Stimulated activated memory B cell treated with anti-CD40 and anti-IgM and Interleukin-4, amounts not matched to agents 10 μg/mL and 1 μg/mL and 100 μg/mL, for 72 hours (primary cell): Measurements from ENCODE around the gene PROM2.

Source experiments
- ATAC-seq: fragments of 150-1000 bp; cut with Tn5 transposase; 2 replicates; pipeline ENCODE4 v1.10.0; 2021
- H3K27ac Mint-ChIP-seq: one replicate; pipeline ENCODE4 v1.8.0; 2022; ENCODE audit warnings: mild to moderate bottlenecking, mixed read lengths
- H3K27me3 Mint-ChIP-seq: one replicate; pipeline ENCODE4 v1.8.0; 2022; ENCODE audit warnings: mixed read lengths
- H3K36me3 Mint-ChIP-seq: one replicate; pipeline ENCODE4 v1.8.0; 2022; ENCODE audit warnings: mixed read lengths
- H3K4me1 Mint-ChIP-seq: one replicate; pipeline ENCODE4 v1.8.0; 2022; ENCODE audit warnings: mixed read lengths
- H3K4me3 Mint-ChIP-seq: one replicate; pipeline ENCODE4 v1.8.0; 2022; ENCODE audit warnings: mild to moderate bottlenecking, moderate library complexity, mixed read lengths
- H3K9me3 Mint-ChIP-seq: one replicate; pipeline ENCODE4 v1.8.0; 2022; ENCODE audit warnings: mixed read lengths

The PROM2 gene

DNA sequence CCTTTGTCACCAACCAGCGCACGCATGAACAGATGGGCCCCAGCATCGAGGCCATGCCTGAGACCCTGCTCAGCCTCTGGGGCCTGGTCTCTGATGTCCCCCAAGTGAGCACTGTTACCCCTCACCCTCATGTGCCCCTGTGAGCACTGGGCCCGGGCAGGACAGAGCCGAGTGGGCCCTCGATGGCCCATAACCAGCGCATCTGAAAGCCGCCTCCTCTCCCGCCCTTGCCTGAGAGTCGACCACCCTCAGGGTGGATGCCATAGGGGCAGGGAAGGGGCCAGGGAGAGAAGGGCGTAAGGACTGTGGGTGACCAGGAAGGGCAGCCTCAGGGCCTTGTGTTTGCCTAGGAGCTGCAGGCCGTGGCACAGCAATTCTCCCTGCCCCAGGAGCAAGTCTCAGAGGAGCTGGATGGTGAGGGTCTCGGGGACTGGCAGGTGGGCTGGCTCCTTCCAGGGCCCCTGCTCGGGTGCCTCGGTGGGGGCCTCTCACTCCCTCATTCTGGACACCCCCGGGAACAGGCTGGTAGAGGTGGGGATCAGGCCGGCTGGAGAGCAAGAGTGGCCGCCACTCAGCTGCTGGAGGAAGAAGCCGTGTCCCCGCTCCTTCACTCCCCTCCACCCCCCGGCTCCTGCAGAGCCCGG is 2.1 kb downstream of the PROM2 start:
- ATAC-seq, result no peak
- Mint-ChIP-seq H3K4me3 (no peak overlapping the region), H3K27me3 (peaks cover 19% of the 10 kb centered on the region), H3K4me1 (no peaks in the 10 kb centered on the region), H3K9me3 (no peaks in the 10 kb centered on the region), H3K27ac (no peak overlapping the region), H3K36me3 (no peaks in the 10 kb centered on the region)

DNA sequence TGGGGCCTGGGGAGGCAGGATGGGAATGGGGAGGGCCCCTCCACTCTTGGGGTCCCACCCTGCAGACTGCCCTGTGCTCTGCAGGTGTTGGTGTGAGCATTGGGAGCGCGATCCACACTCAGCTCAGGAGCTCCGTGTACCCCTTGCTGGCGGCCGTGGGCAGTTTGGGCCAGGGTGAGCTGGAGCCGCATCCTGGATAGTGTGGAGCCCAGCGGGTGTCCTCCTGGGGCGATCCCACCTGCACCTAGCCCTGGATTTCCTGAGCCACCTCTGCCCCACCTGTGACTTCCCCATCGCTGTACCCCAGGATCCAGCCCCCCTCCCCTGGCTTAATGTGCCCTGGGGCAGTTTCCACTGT is 2.6 kb downstream of the PROM2 start:
- Mint-ChIP-seq H3K4me1 (no peaks in the 10 kb centered on the region), H3K27ac (no peak overlapping the region), H3K9me3 (no peaks in the 10 kb centered on the region), H3K36me3 (no peaks in the 10 kb centered on the region), H3K27me3 (peaks cover 19% of the 10 kb centered on the region), H3K4me3 (no peak overlapping the region)
- ATAC-seq, result no peak

DNA sequence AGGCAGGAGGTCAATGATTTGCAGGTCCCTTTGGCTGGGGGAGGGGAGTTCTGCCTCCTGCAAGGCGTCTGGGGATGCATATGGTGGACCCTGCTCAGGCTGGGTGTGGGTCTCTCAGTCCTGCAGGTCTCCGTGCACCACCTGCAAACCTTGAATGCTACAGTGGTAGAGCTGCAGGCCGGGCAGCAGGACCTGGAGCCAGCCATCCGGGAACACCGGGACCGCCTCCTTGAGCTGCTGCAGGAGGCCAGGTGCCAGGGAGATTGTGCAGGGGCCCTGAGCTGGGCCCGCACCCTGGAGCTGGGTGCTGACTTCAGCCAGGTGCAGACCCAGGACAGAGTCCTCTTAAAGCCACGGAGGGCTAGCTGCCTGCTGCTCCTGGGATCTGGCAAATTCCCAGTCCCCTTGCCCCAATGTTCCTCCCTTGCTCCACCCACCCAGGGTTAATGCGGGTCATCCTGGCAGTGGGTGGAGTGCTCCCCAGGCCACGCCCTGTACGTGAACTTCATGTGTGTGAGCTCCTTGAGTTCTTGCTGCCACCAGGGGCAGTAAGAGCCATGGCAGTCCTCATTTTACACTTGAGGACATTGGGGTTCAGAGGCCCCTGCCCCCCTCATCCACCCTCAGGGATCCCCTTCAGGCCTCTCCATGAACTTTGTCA is 3.1 kb downstream of the PROM2 start:
- H3K4me1 Mint-ChIP-seq, result no peaks in the 10 kb centered on the region
- H3K4me3 Mint-ChIP-seq, result no peak overlapping the region
- ATAC-seq, result no peak
- H3K36me3 Mint-ChIP-seq, result no peaks in the 10 kb centered on the region
- H3K9me3 Mint-ChIP-seq, result no peaks in the 10 kb centered on the region
- no peak overlapping the region for H3K27ac Mint-ChIP-seq
- peaks cover 19% of the 10 kb centered on the region for H3K27me3 Mint-ChIP-seq

DNA sequence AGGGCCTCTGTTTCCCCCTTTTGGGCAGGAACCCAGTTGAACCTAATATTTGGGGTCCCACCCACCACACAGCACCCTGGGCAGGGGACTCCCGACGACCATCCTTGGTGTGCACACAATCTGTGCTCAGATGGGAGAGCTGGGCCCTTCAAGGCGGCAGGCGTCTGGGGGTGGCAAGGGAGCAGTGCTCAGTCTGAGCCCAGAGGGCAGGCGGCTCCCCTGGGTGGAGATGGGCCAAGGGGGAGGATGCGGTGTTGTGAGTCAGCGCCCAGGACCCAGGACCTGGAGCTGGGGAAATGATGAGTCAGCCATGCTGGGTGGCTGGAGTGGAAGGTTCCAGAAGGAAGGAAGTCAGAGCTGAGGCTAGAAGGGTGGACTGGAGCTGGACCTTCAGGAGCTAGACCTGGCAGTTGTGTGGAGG is 3.8 kb downstream of the PROM2 start:
- Mint-ChIP-seq H3K4me3 (no peak overlapping the region), H3K9me3 (no peaks in the 10 kb centered on the region), H3K27me3 (peaks cover 19% of the 10 kb centered on the region), H3K4me1 (no peaks in the 10 kb centered on the region), H3K36me3 (no peaks in the 10 kb centered on the region), H3K27ac (no peak overlapping the region)
- ATAC-seq, result no peak

DNA sequence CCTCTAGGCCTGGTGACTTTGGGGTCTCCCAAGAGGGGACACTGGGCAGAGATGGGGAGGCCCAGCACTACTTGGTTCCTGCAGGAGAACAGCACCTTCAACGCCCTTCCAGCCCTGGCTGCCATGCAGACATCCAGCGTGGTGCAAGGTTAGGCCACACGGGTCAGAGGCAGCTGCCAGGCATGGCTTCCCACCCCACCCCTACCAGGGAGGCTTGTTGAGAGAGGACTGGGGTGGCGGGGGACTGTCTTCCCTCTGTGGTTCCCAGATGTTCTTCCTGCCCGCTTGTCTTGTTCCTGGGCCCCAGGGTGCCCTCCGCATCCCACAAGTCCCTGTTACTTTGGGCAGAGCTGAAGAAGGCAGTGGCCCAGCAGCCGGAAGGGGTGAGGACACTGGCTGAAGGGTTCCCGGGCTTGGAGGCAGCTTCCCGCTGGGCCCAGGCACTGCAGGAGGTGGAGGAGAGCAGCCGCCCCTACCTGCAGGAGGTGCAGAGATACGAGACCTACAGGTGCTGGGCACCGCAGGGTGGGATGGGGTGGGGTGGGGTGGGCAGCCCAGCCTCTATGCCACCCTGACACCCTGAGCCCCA is 4.5 kb downstream of the PROM2 start:
- ATAC-seq, result no peak
- no peaks in the 10 kb centered on the region for H3K9me3 Mint-ChIP-seq

DNA sequence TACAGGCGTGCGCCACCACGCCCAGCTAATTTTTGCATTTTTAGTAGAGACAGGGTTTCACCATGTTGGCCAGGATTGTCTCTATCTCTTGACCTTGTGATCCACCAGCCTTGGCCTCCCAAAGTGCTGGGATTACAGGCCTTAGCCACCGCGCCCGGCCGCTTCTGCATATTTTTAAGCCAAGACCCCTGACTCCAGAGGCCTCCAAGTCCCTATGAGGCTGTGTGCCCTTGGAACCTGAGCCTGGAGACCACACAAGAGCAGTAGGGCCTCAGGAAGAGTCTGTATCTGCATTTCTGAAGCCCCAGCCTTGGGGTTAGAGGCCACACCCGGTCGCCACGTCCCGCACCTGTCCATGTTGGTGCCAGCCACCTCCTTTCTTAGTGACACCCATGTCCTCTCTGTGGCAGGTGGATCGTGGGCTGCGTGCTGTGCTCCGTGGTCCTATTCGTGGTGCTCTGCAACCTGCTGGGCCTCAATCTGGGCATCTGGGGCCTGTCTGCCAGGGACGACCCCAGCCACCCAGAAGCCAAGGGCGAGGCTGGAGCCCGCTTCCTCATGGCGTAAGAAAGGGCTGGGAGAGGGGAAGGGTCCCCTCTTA is 5.3 kb downstream of the PROM2 start:
- Mint-ChIP-seq H3K4me3 (no peak overlapping the region), H3K4me1 (no peaks in the 10 kb centered on the region), H3K9me3 (no peaks in the 10 kb centered on the region), H3K36me3 (no peaks in the 10 kb centered on the region), H3K27me3 (peaks cover 19% of the 10 kb centered on the region), H3K27ac (no peak overlapping the region)
- ATAC-seq, result no peak

More for the DNA sequence above, 4.5 kb downstream of the PROM2 start:
- H3K27ac Mint-ChIP-seq, result no peak overlapping the region
- no peaks in the 10 kb centered on the region for H3K36me3 Mint-ChIP-seq
- H3K4me1 Mint-ChIP-seq, result no peaks in the 10 kb centered on the region
- no peak overlapping the region for H3K4me3 Mint-ChIP-seq
- H3K27me3 Mint-ChIP-seq, result peaks cover 19% of the 10 kb centered on the region

DNA sequence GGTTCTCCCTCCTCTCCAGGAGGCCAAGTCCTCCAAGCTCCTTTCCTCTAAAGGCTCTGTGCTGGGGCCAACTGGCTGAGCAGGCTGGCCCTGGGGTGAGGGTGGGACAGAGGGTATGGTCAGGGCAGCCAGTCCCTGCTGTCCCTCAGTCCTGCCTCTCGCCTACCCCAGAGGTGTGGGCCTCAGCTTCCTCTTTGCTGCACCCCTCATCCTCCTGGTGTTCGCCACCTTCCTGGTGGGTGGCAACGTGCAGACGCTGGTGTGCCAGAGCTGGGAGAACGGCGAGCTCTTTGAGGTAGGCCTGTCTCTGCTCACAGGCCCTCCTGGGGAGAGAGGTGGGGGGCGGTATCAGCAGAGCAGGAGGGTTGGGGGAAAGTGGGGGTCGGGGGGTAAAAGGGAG is 6.8 kb downstream of the PROM2 start:
- H3K27ac Mint-ChIP-seq, result no peak overlapping the region
- H3K27me3 Mint-ChIP-seq, result peaks cover 19% of the 10 kb centered on the region
- H3K4me3 Mint-ChIP-seq, result no peak overlapping the region
- H3K36me3 Mint-ChIP-seq, result no peaks in the 10 kb centered on the region
- no peak for ATAC-seq
- no peaks in the 10 kb centered on the region for H3K9me3 Mint-ChIP-seq
- no peaks in the 10 kb centered on the region for H3K4me1 Mint-ChIP-seq

DNA sequence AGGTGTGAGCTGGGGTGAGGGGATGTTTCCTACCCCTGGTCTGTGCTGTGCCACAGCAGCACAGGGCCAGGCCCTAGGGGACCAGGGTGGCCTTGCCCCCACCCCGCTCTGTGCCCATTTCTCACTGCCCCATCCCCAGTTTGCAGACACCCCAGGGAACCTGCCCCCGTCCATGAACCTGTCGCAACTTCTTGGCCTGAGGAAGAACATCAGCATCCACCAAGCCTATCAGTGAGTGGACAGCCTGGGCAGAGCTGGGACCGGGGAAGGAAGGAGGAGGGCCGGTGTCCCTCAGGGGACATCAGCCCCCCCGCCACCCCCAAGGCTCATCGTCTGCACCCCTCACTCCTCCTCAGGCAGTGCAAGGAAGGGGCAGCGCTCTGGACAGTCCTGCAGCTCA is 7.5 kb downstream of the PROM2 start:
- Mint-ChIP-seq H3K27me3 (peaks cover 19% of the 10 kb centered on the region), H3K4me3 (no peak overlapping the region), H3K27ac (no peak overlapping the region), H3K4me1 (no peaks in the 10 kb centered on the region), H3K36me3 (no peaks in the 10 kb centered on the region), H3K9me3 (no peaks in the 10 kb centered on the region)
- ATAC-seq, result no peak

DNA sequence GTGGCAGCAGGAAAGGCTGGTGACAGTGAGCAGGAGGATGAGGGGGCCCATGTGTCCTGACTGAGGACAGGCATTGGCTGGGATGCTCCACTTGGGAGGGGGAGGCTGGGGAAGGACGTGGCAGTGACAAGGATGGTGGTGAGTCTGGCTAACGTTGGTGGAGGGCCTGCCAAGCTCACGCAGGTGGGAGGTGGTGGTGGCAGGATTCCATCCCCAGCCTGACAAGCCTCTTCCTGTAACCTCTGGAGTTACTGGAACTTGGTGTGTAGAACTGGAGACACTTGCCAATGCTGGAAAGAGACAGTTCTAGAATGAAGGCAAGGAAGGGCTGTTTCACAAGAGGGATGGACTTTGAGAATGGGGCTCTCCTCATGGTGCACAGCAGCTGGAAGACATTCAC is 8.2 kb downstream of the PROM2 start:
- H3K4me3 Mint-ChIP-seq, result no peak overlapping the region
- H3K27ac Mint-ChIP-seq, result no peak overlapping the region
- no peaks in the 10 kb centered on the region for H3K4me1 Mint-ChIP-seq
- no peaks in the 10 kb centered on the region for H3K9me3 Mint-ChIP-seq
- H3K36me3 Mint-ChIP-seq, result no peaks in the 10 kb centered on the region
- H3K27me3 Mint-ChIP-seq, result peaks cover 19% of the 10 kb centered on the region
- no peak for ATAC-seq

DNA sequence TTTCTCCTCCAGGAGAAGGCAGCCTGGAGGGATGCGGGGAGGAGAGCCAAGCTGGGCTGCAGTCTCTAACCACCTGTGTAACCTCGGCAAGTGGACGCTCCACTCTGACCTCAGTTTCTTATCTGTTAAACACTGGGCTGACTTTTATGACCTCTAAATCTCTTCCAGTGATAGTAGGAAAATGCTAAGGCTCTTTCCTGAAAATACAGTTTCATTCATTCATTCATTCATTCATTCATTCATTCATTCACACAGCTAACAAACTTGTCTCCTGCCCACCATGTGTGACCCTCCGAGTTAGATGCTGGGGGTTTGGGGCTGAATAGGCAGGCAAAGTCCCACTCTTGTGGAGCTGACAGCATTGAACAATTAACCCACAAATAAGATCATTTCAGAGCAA is 9.3 kb downstream of the PROM2 start:
- ATAC-seq, result no peak
- no peak overlapping the region for H3K27ac Mint-ChIP-seq
- peaks cover 8% of the 10 kb centered on the region for H3K27me3 Mint-ChIP-seq
- no peak overlapping the region for H3K4me3 Mint-ChIP-seq
- no peaks in the 10 kb centered on the region for H3K4me1 Mint-ChIP-seq
- H3K36me3 Mint-ChIP-seq, result no peaks in the 10 kb centered on the region
- no peaks in the 10 kb centered on the region for H3K9me3 Mint-ChIP-seq

DNA sequence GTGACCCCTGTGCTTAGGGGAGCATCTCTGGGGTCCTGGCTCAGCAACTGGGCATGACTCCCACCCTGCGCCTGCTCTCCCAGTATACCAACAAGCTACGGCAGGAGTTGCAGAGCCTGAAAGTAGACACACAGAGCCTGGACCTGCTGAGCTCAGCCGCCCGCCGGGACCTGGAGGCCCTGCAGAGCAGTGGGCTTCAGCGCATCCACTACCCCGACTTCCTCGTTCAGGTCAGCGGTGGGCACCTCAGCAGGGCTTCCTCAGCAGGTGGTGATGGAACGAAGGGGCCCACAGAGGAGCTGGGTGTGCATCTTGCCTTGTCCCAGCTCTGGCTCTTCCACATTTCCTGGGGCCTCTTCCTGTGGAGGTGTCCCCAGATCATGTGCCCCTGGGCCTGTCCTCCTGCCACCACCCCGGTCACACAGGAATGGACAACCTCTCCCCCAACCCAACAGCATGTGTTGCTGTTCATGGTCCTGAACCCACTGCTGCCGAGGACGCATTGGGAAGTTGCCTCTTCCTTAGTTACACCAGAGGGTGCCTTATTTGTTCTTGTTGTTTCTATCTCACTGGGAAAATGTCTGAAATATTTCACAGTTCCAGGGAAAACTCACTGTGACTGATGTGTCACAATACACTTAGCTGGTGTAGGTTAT is 10.8 kb downstream of the PROM2 start:
- no peak overlapping the region for H3K4me3 Mint-ChIP-seq
- H3K4me1 Mint-ChIP-seq, result no peaks in the 10 kb centered on the region
- peaks cover under 1% of the 10 kb centered on the region for H3K9me3 Mint-ChIP-seq
- H3K36me3 Mint-ChIP-seq, result no peaks in the 10 kb centered on the region
- no peak for ATAC-seq
- H3K27ac Mint-ChIP-seq, result no peak overlapping the region
- no peaks in the 10 kb centered on the region for H3K27me3 Mint-ChIP-seq

DNA sequence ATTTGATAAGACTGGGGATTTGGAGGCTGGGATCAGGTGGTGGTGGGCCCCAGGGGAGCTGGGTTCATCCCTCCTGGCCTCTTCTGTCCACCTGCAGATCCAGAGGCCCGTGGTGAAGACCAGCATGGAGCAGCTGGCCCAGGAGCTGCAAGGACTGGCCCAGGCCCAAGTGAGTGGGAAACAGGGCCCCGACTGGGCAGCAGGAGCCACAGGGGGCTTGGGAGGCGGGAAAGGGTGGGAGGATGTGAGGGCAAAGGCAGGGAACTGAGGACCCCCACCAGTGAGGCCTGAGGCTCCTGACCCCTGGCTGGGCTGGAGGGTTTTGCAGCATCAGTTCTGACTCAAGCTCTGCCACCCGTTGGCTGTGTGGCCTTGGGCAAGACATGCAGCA is 11.3 kb downstream of the PROM2 start:
- H3K36me3 Mint-ChIP-seq, result no peaks in the 10 kb centered on the region
- no peak overlapping the region for H3K27ac Mint-ChIP-seq
- no peak for ATAC-seq
- no peaks in the 10 kb centered on the region for H3K27me3 Mint-ChIP-seq
- no peak overlapping the region for H3K4me3 Mint-ChIP-seq
- peaks cover 5% of the 10 kb centered on the region for H3K9me3 Mint-ChIP-seq
- H3K4me1 Mint-ChIP-seq, result no peaks in the 10 kb centered on the region

DNA sequence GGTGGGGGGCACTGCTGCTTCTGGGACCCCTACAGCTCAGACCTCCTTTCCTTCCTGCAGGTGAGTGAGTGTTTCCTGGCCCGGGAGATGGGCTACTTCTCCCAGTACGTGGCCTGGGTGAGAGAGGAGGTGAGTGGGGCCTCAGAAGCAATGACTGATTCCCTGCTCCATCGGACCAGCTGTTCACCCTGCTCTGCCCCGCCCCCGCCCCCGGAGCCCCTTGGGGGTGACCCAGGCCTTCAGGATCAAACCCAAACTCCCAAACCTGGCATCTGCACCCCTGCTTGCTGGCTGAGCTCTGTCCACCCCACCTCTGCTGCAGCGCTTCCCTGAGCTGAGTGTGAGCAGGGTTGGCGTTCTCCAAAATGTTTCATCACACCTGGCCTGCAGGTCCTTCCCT is 13.1 kb downstream of the PROM2 start:
- H3K4me3 Mint-ChIP-seq, result no peak overlapping the region
- H3K36me3 Mint-ChIP-seq, result no peaks in the 10 kb centered on the region
- H3K4me1 Mint-ChIP-seq, result no peaks in the 10 kb centered on the region
- H3K9me3 Mint-ChIP-seq, result peaks cover 10% of the 10 kb centered on the region
- ATAC-seq, result no peak
- H3K27me3 Mint-ChIP-seq, result no peaks in the 10 kb centered on the region
- no peak overlapping the region for H3K27ac Mint-ChIP-seq

DNA sequence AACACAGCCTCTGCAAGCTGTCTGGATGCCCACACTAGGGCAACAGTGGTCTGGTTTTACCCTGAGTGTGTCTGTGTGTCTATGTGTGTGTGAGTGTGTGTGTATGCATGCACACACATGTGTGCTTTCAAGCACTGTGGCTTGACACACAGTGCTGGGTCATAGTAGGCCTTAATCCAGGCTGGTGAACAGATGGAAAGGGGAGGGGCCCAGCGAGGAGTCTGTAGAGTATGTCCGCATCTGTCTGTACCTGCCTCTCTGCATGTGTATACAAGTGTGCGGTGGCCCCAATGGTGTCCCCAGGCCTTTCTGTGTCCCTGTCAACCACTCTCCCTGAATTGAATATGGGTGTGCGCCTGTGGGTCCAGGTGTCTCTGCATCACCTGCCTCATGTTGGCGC is 13.6 kb downstream of the PROM2 start:
- no peak for ATAC-seq
- Mint-ChIP-seq H3K36me3 (no peaks in the 10 kb centered on the region), H3K9me3 (peaks cover 10% of the 10 kb centered on the region), H3K4me1 (no peaks in the 10 kb centered on the region), H3K4me3 (no peak overlapping the region), H3K27ac (no peak overlapping the region), H3K27me3 (no peaks in the 10 kb centered on the region)

DNA sequence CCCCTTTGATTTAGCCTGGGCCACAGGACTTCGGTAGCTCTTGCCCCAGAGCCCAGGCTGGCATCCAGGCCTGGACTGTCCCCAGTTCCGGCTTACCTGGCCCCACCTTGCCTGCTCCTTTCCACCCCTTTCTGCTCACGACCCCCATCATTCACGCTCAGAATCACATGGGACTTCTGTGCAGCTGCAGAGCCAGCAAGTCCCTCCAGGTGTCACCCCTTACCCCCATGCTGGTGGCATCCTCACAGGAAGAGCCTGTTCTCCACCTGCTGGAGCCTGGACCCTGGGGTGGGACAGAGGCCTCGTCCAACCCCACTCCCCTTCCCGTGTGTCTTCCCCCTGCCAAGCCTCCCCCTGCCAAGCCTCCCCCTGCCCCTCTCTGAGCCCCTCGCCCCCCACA is 15.0 kb downstream of the PROM2 start:
- no peaks in the 10 kb centered on the region for H3K36me3 Mint-ChIP-seq
- H3K27ac Mint-ChIP-seq, result no peak overlapping the region
- H3K9me3 Mint-ChIP-seq, result peaks cover 13% of the 10 kb centered on the region
- H3K4me3 Mint-ChIP-seq, result no peak overlapping the region
- ATAC-seq, result no peak
- no peaks in the 10 kb centered on the region for H3K4me1 Mint-ChIP-seq
- no peaks in the 10 kb centered on the region for H3K27me3 Mint-ChIP-seq
